Measurements from ENCODE around the gene SLC8A3.

Gene SLC8A3

GRCh38 chr14:70021548-70022220 lies 167.1 kb downstream of the SLC8A3 start:
- no peak for DNase-seq (ENCODE audit: low spot score)

- no peak for DNase-seq (ENCODE audit: low spot score)
Measured at GRCh38 chr14:70020352-70021170, 168.2 kb downstream of the SLC8A3 start.

GRCh38 chr14:70019695-70020094 lies 169.1 kb downstream of the SLC8A3 start:
- no peak for DNase-seq (ENCODE audit: low spot score)

- no peak for DNase-seq (ENCODE audit: low spot score)
Measured at GRCh38 chr14:70018713-70019211, 170.0 kb downstream of the SLC8A3 start.

GRCh38 chr14:70018230-70018629 lies 170.5 kb downstream of the SLC8A3 start:
- DNase-seq (ENCODE audit: low spot score) = no peak

GRCh38 chr14:70014406-70015095 lies 174.2 kb downstream of the SLC8A3 start:
- no peak for DNase-seq (ENCODE audit: low spot score)

GRCh38 chr14:70013271-70013873 lies 175.4 kb downstream of the SLC8A3 start:
- DNase-seq (ENCODE audit: low spot score) = peak; percentile 38

- DNase-seq (ENCODE audit: low spot score) = no peak
Measured at GRCh38 chr14:70011708-70012107, 177.0 kb downstream of the SLC8A3 start.

GRCh38 chr14:70011098-70011497 lies 177.7 kb downstream of the SLC8A3 start:
- DNase-seq (ENCODE audit: low spot score) = no peak

- no peak for DNase-seq (ENCODE audit: low spot score)
Measured at GRCh38 chr14:70009961-70010360, 178.8 kb downstream of the SLC8A3 start.

GRCh38 chr14:70008284-70009262 lies 180.2 kb downstream of the SLC8A3 start:
- DNase-seq (ENCODE audit: low spot score) = no peak

- no peak for DNase-seq (ENCODE audit: low spot score)
Measured at GRCh38 chr14:70006699-70007098, 182.1 kb downstream of the SLC8A3 start.

- no peak for DNase-seq (ENCODE audit: low spot score)
Measured at GRCh38 chr14:70005281-70005805, 183.4 kb downstream of the SLC8A3 start.

GRCh38 chr14:70004791-70005190 lies 184.0 kb downstream of the SLC8A3 start:
- DNase-seq (ENCODE audit: low spot score) = no peak

- DNase-seq (ENCODE audit: low spot score) = no peak
Measured at GRCh38 chr14:70002589-70003346, 186.0 kb downstream of the SLC8A3 start.

- DNase-seq (ENCODE audit: low spot score) = no peak
Measured at GRCh38 chr14:70000601-70001000, 188.2 kb downstream of the SLC8A3 start.

- DNase-seq (ENCODE audit: low spot score) = no peak
Measured at GRCh38 chr14:69999261-69999674, 189.5 kb downstream of the SLC8A3 start.

GRCh38 chr14:69997849-69998248 lies 190.9 kb downstream of the SLC8A3 start:
- DNase-seq (ENCODE audit: low spot score) = no peak

GRCh38 chr14:69996216-69996615 lies 192.5 kb downstream of the SLC8A3 start:
- DNase-seq (ENCODE audit: low spot score) = peak; percentile 35

Data from kidney capillary endothelial cell (primary cell).